ENCODE measurements around the gene LMAN1L. TPM values are rescaled to one million over a fixed set of nuclear protein-coding genes. Genes with fewer than 3 reads are reported as not detected.

The LMAN1L gene
- total RNA-seq, result 0.75 and 0.93 TPM in 2 replicates

- no peaks in the 10 kb centered on the region for H3K9me3 Mint-ChIP-seq
Measured at GRCh38 chr15:74812533-74812932, at the start of gene LMAN1L. TSS of gene LMAN1L (plus strand) at chr15:74812835. CDS start at chr15:74812855, 20 bp downstream.

GRCh38 chr15:74763416-74763815, 49.2 kb upstream of the LMAN1L start:
- no peak overlapping the region for H3K27ac Mint-ChIP-seq
- no peaks in the 10 kb centered on the region for H3K4me1 Mint-ChIP-seq (ENCODE audit: low read depth)
- no peak overlapping the region for H3K4me3 Mint-ChIP-seq
- H3K27me3 Mint-ChIP-seq (ENCODE audit: insufficient read depth), result peaks cover 8% of the 10 kb centered on the region
- H3K9me3 Mint-ChIP-seq, result no peaks in the 10 kb centered on the region
- intact Hi-C loops (cut with micrococcal nuclease), result no loop called here
- no peak for DNase-seq (ENCODE audit: low spot score)
- H3K36me3 Mint-ChIP-seq (ENCODE audit: low read depth), result no peaks in the 10 kb centered on the region

More at GRCh38 chr15:74812533-74812932, at the start of gene LMAN1L:
- Mint-ChIP-seq H3K36me3 (ENCODE audit: low read depth) (no peaks in the 10 kb centered on the region), H3K4me1 (ENCODE audit: low read depth) (peaks cover 20% of the 10 kb centered on the region), H3K27ac (peak within 1 kb of the TSS; percentile 49), H3K27me3 (ENCODE audit: insufficient read depth) (peaks cover 3% of the 10 kb centered on the region), H3K4me3 (no peak within 1 kb of the TSS)
- intact Hi-C loops (cut with micrococcal nuclease), result no loop called here
- no peak for DNase-seq (ENCODE audit: low spot score)

GRCh38 chr15:74767167-74768098, 45.2 kb upstream of the LMAN1L start:
- H3K9me3 Mint-ChIP-seq, result no peaks in the 10 kb centered on the region
- H3K4me1 Mint-ChIP-seq (ENCODE audit: low read depth), result peaks cover 20% of the 10 kb centered on the region
- no peak overlapping the region for H3K4me3 Mint-ChIP-seq
- no peak overlapping the region for H3K27ac Mint-ChIP-seq
- intact Hi-C loops (cut with micrococcal nuclease), result no loop called here
- no peak for DNase-seq (ENCODE audit: low spot score)
- H3K27me3 Mint-ChIP-seq (ENCODE audit: insufficient read depth), result peaks cover 11% of the 10 kb centered on the region
- H3K36me3 Mint-ChIP-seq (ENCODE audit: low read depth), result no peaks in the 10 kb centered on the region

- Mint-ChIP-seq H3K9me3 (no peaks in the 10 kb centered on the region), H3K4me3 (no peak overlapping the region), H3K4me1 (ENCODE audit: low read depth) (peaks cover 28% of the 10 kb centered on the region), H3K27me3 (ENCODE audit: insufficient read depth) (peaks cover 11% of the 10 kb centered on the region), H3K27ac (no peak overlapping the region), H3K36me3 (ENCODE audit: low read depth) (no peaks in the 10 kb centered on the region)
- no peak for DNase-seq (ENCODE audit: low spot score)
- intact Hi-C loops (cut with micrococcal nuclease), result no loop called here
Measured at GRCh38 chr15:74768099-74768770, 44.4 kb upstream of the LMAN1L start.

GRCh38 chr15:74768771-74769342, 43.8 kb upstream of the LMAN1L start:
- Mint-ChIP-seq H3K27ac (no peak overlapping the region), H3K4me3 (no peak overlapping the region), H3K27me3 (ENCODE audit: insufficient read depth) (peaks cover 11% of the 10 kb centered on the region), H3K36me3 (ENCODE audit: low read depth) (no peaks in the 10 kb centered on the region), H3K9me3 (no peaks in the 10 kb centered on the region), H3K4me1 (ENCODE audit: low read depth) (peaks cover 34% of the 10 kb centered on the region)
- intact Hi-C loops (cut with micrococcal nuclease), result loop anchor here (1.0 kb wide), 1 partner anchor 134 kb away; no protein-coding TSS in a partner anchor
- DNase-seq (ENCODE audit: low spot score), result no peak

- H3K4me1 Mint-ChIP-seq (ENCODE audit: low read depth), result peaks cover 40% of the 10 kb centered on the region
- no peak overlapping the region for H3K27ac Mint-ChIP-seq
- intact Hi-C loops (cut with micrococcal nuclease), result loop anchor here (1.0 to 2.0 kb wide), 2 partner anchors 73 to 134 kb away; partner anchors contain the start of gene ULK3
- no peak overlapping the region for H3K4me3 Mint-ChIP-seq
- H3K27me3 Mint-ChIP-seq (ENCODE audit: insufficient read depth), result peaks cover 11% of the 10 kb centered on the region
- H3K36me3 Mint-ChIP-seq (ENCODE audit: low read depth), result no peaks in the 10 kb centered on the region
- DNase-seq (ENCODE audit: low spot score), result no peak
- no peaks in the 10 kb centered on the region for H3K9me3 Mint-ChIP-seq
Measured at GRCh38 chr15:74769463-74770025, 43.1 kb upstream of the LMAN1L start.

- Mint-ChIP-seq H3K27ac (no peak overlapping the region), H3K4me1 (ENCODE audit: low read depth) (peaks cover 46% of the 10 kb centered on the region), H3K36me3 (ENCODE audit: low read depth) (no peaks in the 10 kb centered on the region), H3K4me3 (no peak overlapping the region), H3K27me3 (ENCODE audit: insufficient read depth) (peaks cover 10% of the 10 kb centered on the region), H3K9me3 (no peaks in the 10 kb centered on the region)
- intact Hi-C loops (cut with micrococcal nuclease), result loop anchor here (2.0 kb wide), 1 partner anchor 72 kb away; the partner anchor contains the start of gene ULK3
- DNase-seq (ENCODE audit: low spot score), result no peak
Measured at GRCh38 chr15:74770211-74770903, 42.3 kb upstream of the LMAN1L start.

GRCh38 chr15:74773329-74773728, 39.3 kb upstream of the LMAN1L start:
- Mint-ChIP-seq H3K4me3 (no peak overlapping the region), H3K27me3 (ENCODE audit: insufficient read depth) (peaks cover 7% of the 10 kb centered on the region), H3K4me1 (ENCODE audit: low read depth) (peaks cover 73% of the 10 kb centered on the region), H3K27ac (peak overlapping the region; percentile 67), H3K9me3 (no peaks in the 10 kb centered on the region), H3K36me3 (ENCODE audit: low read depth) (peaks cover 5% of the 10 kb centered on the region)
- intact Hi-C loops (cut with micrococcal nuclease), result no loop called here
- DNase-seq (ENCODE audit: low spot score), result no peak

GRCh38 chr15:74773731-74774252, 38.8 kb upstream of the LMAN1L start:
- DNase-seq (ENCODE audit: low spot score), result no peak
- intact Hi-C loops (cut with micrococcal nuclease), result no loop called here
- Mint-ChIP-seq H3K27ac (peak overlapping the region; percentile 67), H3K9me3 (no peaks in the 10 kb centered on the region), H3K4me1 (ENCODE audit: low read depth) (peaks cover 75% of the 10 kb centered on the region), H3K4me3 (no peak overlapping the region), H3K27me3 (ENCODE audit: insufficient read depth) (peaks cover 4% of the 10 kb centered on the region), H3K36me3 (ENCODE audit: low read depth) (peaks cover 5% of the 10 kb centered on the region)

GRCh38 chr15:74775132-74775562, 37.5 kb upstream of the LMAN1L start:
- Mint-ChIP-seq H3K9me3 (no peaks in the 10 kb centered on the region), H3K27ac (peak overlapping the region; percentile 100), H3K27me3 (ENCODE audit: insufficient read depth) (peaks cover 4% of the 10 kb centered on the region), H3K4me1 (ENCODE audit: low read depth) (peaks cover 86% of the 10 kb centered on the region), H3K4me3 (peak overlapping the region; percentile 6), H3K36me3 (ENCODE audit: low read depth) (peaks cover 5% of the 10 kb centered on the region)
- intact Hi-C loops (cut with micrococcal nuclease), result no loop called here
- DNase-seq (ENCODE audit: low spot score), result no peak

GRCh38 chr15:74775894-74776293, 36.7 kb upstream of the LMAN1L start:
- H3K9me3 Mint-ChIP-seq, result no peaks in the 10 kb centered on the region
- peak overlapping the region; percentile 100 for H3K27ac Mint-ChIP-seq
- H3K4me1 Mint-ChIP-seq (ENCODE audit: low read depth), result peaks cover 92% of the 10 kb centered on the region
- no peak overlapping the region for H3K4me3 Mint-ChIP-seq
- peaks cover 3% of the 10 kb centered on the region for H3K27me3 Mint-ChIP-seq (ENCODE audit: insufficient read depth)
- DNase-seq (ENCODE audit: low spot score), result no peak
- peaks cover 5% of the 10 kb centered on the region for H3K36me3 Mint-ChIP-seq (ENCODE audit: low read depth)
- intact Hi-C loops (cut with micrococcal nuclease), result loop anchor here (2.0 kb wide), 1 partner anchor 291 kb away; no protein-coding TSS in a partner anchor

All from activated T-helper 1 cell treated with anti-CD3 and anti-CD28 coated beads, Interleukin-12 subunit alpha, Interleukin-12 subunit beta, Interleukin-2, Interleukin-4 antibody, amounts not matched to agents 30 ng/mL and 10 ng/mL and 1 ng/mL, durations not matched to agents 14 hours and 24 hours and 36 hours (primary cell).